Dermis lymphatic vessel endothelial cell (primary cell): ENCODE results near the gene TM4SF4. TPM values are rescaled to one million over a fixed set of nuclear protein-coding genes. Genes with fewer than 3 reads are reported as not detected.

Source experiments
- total RNA-seq: library from RNA; depleted of rRNA; stranded (reverse); fragments of >200 nt; gene quantifications from 2 replicates; pipeline ENCODE4 v1.2.1, GENCODE V29; 2014

TM4SF4 gene, protein sequence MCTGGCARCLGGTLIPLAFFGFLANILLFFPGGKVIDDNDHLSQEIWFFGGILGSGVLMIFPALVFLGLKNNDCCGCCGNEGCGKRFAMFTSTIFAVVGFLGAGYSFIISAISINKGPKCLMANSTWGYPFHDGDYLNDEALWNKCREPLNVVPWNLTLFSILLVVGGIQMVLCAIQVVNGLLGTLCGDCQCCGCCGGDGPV
- 0.11 and 0.34 TPM in 2 replicates for total RNA-seq

DNA sequence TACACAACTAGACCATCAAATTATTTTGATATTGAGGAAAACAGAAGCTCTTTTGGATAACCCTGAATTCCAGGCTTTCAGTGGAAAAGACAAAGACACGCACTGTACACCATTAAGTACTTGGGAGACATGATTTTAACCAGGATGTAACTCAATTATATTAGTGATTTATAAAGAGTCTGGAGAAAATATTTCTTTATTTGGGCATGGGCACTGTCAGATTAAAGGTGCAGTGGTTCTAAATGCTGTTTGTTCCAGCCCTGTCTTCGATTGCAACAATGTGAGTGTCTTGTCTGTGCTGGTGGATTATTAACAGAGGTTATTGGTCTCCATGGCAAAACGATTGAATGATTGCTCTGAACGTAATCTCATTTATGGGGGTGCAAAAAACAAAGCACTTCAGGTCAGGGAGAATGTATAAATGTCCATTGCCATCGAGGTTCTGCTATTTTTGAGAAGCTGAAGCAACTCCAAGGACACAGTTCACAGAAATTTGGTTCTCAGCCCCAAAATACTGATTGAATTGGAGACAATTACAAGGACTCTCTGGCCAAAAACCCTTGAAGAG is at the start of gene TM4SF4:
Gene TM4SF4 (plus strand): TSS at position 448 of the 568 bp plus-strand sequence. CDS start 181 bp downstream, outside the sequence.

Other genes with a start within 250 kb of the TM4SF4 start
- 258 and 437 TPM in 2 replicates for gene TM4SF18, start 141.1 kb upstream of the TM4SF4 start, total RNA-seq
- 1,157 and 1,890 TPM in 2 replicates for gene TM4SF1, start 97.0 kb upstream of the TM4SF4 start, total RNA-seq
- 198 and 225 TPM in 2 replicates for gene WWTR1, start 183.3 kb downstream of the TM4SF4 start, total RNA-seq